Left renal cortex interstitium (tissue), 4 donors: Measurements from ENCODE around the gene MAPKAPK2. TPM values are rescaled to one million over a fixed set of nuclear protein-coding genes. Genes with fewer than 3 reads are reported as not detected.
"Not testable (repeated sequence)": the region's sequence is repeated elsewhere in the genome, so short reads cannot be mapped to it uniquely, and the experiment has no call there.

Experiments
- DNase-seq, 4 donors: peaks; one replicate each; pipeline ENCODE4 v3.0.0-alpha.2; 2013; ENCODE audit warnings: low read depth in 4 of 4, low spot score in 2 of 4, missing footprints in 1 of 4
- polyA plus RNA-seq, 4 donors: library from polyadenylated mRNA; unstranded; fragments of 120-200 nt; gene quantifications; one replicate each; pipeline ENCODE4 v1.2.1, GENCODE V29; 2013; ENCODE audit not compliant: insufficient read length in 4 of 4

MAPKAPK2 gene
- polyA plus RNA-seq, 4 donors, result 72.2 to 80.4 (median 76.6) TPM

DNA sequence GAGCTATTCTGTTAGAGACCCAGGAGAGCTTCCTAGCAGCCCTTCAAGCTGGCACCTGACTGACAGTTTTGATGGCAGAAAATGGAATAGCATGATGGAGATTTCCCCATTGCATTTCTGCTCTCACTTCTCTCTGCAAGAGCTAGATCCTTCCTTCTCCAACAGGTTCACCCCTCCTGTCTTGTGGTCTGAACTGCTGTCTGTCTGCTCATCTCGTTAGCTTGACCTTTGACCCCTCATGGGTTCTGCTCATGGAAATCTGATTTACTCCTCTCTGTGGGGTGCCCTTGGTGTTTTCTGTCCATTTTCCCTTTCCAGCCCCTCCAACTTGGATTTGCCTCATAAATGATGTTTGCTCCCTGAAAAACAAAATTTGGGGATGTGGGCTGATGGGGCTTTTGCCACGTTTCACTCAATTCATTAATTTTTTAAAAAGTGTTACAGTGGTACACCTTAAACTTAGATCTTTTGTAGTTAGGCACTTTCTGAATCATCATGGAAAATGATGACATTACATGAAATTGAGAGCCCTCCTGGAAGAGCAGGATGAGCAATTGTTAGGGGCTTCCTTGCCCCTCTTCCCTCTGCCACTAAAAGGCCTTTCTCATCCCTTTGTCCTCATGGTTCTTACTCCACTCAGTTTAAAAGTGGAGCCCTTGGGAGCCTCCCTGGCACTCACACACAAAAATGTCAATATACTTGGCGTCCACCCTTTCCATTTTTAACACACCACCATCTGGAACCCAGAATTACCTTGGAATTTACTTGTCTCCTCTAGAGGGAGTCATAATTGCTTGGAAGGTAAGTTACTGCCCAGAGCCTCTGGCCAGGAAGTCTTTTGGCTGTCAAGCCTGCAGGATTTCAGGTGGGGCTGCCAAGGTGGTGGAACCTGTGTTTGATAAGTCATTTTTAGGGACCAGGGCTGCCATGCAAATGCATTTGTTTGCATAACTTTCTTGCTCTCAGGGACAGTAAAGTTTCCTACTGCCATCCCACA lies 54.0 kb downstream of the MAPKAPK2 start:
- no peak for DNase-seq

DNA sequence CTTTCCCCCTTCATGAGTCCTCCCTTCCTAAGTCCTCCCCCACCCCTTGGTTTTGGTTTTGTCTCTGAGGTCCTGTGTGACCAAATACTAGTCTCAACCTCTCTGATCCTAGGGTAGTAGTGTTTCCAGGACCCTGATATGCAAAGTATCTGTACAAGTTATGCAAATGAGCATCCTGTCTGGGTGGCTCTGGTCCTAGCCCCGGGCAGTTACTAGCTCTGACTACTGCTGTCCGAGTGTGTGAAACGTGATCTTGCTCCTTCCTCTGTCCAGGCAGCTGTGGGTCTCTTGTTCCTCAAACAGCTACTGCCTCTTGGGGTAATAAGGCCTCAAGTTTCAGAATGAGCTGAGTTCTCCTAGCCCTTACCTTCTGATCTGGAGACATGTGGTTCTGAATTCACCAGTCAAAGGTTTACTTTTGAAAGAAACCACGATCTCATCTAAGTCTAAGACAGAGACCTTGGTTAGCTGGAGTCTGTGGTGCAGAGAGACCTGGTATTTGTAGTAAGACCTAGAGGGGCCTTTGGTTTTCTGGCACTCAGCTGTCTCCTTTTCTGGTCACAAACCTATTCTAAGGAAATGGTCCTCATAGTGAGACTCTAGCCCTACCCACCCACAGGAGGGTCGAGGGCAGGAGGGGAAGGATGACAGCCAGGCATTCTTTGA lies 54.8 kb downstream of the MAPKAPK2 start:
- DNase-seq, result no peak

DNA sequence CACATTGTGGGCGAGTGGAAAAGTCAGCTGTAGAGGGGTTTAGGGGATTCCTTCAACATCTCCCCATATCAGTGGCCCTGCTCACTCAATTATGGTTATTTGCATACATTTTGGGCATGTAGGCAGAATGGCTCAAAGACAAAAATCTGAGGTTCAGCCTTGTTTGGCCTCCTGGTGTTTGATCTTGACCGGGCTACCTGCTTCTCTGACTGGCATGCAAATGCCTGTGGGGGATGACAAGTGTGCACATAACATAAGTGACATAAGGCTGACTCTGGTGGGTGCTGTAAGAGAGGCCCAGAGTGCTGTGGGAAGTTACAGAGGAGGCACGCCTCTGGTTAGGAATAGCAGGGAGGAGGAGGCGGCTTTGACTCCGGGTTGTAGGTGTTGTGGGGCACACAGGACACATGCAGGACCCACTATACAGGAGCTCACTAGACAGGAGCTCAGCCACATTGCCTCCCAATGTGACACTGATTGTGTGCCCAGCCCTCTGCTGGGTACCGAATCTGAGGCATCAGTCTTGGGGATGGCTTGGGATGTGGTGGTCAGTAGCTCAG lies 56.5 kb downstream of the MAPKAPK2 start:
- DNase-seq, result no peak

DNA sequence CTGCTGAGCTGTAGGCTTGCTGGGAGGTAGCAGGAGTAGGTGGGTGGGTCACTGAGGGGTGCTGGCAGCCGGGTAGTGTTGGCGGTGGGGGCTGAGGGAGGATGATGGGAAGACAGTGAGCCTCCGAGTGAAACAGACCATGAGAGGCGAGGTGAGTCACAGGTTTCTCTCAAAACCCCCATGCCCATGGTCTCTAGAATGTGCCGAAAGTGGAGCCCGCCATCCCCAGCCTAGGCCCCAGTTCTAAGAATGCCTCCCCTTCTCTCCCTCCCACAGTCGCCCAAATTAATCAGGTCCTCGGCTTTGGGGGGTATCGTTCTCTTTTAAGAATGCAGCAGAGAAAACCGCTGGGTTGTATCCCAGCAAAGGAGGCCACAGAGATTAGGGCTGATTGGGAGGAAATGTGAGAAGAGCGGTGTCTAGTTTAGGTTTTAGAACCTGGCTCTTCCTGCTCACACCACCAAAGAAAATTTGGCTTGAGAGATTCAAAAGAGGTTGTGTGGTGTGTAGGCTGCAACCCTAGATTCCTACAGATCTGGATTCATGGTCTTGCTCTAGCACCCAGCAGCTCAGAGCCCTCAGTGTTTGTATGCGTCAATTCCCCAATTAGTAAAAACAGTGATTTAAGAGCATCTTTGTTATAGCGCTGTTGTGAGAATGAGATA lies 58.1 kb downstream of the MAPKAPK2 start:
- no peak for DNase-seq

DNA sequence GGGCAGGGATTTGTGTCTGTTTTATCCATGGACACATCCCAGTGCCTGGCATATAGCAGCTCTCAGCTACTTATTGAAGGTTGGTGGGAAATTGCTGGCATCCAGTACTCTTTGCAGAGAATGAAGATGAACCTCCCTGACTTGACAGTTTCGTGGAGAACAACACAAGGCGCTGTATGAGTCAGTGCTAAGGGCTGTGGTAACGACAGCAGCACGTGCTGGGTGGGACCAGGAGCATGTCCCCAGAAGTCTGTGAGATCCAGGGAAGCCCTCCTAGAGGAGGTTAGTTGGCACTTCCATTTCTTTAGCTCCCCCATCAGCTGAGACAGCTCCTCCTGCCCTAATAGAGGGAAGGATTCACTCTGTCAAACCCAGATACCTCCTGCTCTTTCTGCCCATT lies 60.0 kb downstream of the MAPKAPK2 start:
- DNase-seq, result no peak

DNA sequence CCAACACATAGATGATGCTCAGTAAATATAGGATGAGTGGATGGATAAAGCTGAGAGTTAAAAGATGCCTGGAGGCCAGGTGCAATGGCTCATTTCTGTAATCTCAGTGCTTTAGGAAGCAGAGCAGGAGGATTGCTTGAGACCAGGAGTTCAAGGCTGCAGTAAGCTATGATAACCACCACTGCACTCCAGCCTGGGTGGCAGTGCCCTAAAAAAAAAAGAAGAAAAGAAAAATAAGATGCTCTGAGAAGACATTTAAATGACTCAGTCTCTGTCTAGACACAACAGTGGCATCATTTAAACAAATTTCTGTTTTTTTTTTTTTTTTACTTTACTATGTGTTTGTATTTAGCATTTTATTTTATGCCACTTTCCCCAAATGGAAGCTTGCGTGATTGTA lies 60.6 kb downstream of the MAPKAPK2 start:
- no peak for DNase-seq

DNA sequence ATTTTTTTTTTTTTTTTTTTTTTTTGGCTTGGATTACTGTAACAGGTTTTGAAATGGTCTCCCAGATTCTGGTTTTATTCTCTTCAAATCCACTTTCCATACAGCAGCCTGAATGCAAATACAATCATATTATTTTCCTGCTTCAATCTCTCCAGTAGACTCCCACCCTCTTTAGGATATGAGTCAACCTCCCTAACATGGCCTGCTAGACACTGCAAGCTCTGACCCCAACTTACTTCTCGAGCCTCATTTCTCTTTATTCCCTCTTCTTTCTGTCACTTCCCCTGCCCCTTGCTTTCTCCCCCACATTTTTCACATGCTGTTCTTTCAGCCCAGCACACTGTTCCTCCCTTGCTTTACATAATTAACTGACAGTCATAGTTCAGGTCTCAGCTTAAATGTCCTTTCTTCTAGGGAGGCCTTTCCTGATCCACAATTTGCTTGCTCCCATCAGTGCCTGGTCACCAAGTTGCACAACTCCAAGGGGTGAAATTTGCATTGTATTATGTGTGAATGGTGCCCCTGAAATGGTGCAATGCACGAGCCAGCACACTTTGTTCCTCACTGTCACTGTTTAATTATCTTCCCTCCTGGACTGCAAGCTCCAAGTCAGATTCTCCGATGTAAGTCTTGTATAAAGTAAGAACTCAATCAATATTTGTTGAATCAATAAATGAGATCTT lies 63.8 kb downstream of the MAPKAPK2 start:
- DNase-seq, result no peak

DNA sequence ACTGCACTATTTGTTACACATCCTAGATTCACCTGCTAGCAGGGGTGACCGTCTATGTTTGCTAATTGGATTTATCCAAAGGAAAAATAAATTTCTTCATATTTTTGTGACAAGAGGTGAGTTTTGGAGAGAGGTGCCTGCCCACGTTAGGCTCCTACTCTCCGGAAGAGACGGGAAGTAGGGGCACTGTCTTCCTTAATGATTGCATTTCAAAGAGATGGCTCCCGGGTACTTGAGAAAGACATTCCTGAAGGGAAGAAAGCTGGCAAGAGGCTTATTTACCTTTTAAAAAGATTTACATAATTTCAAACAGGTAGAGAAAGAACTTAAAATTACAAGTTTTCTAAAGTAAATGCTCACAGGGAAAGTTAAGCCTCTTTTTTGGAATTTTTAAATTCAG lies 67.2 kb downstream of the MAPKAPK2 start:
- DNase-seq, result no peak

DNA sequence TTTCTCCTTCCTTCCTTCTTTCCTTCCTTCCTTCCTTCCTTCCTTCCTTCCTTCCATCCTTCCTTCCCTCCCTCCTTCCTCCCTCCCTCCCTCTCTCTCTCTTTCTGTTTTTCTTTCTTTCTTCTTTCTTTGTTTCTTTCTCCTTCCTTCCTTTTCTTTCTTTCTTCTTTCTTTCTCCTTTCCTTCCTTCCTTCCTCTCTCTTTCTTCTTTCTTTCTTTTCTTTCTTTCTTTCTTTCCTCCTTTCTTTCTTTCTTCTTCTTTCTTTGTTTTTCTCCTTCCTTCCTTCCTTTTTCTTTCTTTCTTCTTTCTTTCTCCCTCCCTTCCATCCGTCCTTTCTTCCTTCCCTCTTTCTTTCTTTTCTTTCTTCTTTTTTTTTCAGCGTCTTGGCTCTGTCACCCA lies 67.8 kb downstream of the MAPKAPK2 start:
- DNase-seq, result no peak

DNA sequence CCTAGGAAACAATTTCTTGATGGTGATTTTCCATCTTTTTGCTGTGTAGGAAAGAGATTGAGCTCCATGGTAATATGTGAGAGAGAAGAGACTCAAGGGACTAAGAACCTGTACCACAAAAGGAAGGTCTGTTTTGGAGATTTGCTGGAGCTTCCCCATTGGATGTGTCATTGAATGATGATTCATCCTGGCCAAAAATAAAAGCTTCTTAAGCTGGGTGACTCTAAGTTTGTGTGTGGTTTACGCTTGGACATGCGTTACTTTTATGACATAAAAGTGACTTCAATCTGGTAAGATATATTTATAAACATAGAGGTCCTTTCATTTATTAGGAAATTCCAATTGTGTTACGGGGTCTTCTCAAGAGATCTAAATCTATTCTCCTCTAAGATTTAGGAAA lies 68.4 kb downstream of the MAPKAPK2 start:
- no peak for DNase-seq

DNA sequence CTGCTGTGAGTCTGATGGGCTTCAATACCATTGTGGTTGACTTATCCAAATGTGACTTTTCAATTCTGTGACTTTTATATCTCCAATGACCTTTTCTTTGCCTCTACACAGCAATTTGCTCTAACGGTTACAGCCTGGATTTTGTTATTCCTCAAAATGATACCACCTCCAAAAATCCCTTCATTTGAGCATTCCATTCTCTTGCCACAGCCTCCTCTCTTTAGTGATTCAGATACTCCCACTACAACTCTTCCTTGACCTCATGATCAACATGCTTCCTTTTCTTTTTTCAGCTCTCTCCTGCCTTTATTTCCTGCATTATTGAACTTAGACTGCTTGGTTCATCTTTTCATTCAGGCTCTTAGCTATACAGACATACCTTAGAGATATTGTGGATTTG lies 69.3 kb downstream of the MAPKAPK2 start:
- no peak for DNase-seq

DNA sequence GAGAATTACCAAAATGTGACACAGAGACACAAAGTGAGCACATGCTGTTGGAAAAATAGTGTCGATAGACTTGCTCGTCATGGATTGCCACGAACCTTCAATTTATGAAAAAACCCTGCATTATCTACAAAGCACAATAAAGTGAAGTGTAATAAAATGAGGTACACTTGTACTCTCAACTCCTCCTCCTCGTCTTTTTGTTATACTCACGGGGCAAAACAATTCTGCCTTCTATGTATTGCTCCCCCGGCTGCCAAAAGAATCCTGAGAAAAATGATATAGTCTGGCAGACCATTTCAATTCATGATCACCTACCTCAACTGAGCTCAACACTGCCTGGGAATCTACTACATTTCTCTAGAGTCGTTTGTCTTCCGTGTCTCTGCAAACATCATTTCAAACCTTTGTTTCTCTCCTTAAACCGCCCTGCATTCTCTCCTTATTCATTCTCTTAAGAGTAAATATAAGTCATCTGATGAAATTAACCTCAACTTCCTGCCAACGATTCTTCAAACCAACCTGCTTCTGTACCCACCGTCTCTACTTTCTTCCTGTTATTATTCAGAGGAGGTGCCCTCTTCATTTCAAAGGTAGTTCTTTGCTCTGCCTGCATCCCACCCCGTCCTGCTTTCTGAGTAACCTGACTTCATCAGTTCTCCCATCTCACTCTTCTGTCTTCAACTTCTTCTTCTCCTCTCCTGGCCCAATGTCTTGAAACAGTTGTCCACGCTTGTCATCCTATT lies 73.0 kb downstream of the MAPKAPK2 start:
- DNase-seq, result no peak

DNA sequence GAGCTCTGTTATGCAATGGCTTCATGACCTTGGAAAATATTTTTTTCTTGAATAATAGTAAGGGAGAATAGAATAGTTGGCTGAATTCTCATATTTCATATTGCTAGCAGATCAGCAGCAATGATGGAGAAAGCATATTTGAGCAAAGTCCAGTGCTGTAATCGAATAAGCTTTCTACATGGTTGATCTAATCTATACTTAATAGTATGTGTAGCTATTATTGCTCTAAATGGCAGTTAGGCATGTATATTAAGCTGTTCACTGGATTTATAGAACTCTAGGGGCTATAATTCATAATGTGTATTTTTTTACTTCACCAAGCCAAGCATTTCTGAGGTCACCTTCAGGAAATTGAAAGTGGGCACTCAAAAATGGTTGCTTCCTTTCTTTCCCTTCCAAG lies 75.9 kb downstream of the MAPKAPK2 start:
- DNase-seq, result no peak

DNA sequence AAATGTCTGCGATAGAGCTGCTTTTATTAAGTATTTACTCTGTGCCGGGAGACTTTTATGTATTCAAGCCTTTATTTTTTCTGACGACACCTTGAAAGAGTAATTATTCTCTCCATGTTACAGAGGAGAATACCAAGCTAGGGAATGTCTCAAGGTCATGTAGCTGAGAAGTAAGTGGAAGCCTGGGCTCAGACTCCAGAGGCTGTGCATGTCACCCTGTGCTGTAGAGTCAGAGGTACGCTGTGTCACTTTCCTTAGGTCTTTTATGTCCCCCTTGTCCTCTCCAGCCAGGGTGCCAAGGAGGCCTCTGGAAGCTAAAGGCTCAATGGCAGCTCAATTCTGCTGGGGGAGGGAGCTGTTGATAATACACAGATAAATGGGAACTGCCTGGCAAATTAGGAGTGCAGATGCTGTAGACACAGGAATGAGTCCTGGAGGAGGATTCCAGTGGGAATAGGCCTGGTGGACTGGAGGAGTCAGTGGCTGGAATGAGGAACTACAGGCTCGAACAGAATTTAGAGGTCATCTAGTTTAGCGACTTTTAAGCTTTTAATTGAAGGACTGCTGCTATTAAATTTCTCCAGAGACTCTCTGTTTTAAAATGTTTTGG lies 76.6 kb downstream of the MAPKAPK2 start:
- DNase-seq, result no peak

DNA sequence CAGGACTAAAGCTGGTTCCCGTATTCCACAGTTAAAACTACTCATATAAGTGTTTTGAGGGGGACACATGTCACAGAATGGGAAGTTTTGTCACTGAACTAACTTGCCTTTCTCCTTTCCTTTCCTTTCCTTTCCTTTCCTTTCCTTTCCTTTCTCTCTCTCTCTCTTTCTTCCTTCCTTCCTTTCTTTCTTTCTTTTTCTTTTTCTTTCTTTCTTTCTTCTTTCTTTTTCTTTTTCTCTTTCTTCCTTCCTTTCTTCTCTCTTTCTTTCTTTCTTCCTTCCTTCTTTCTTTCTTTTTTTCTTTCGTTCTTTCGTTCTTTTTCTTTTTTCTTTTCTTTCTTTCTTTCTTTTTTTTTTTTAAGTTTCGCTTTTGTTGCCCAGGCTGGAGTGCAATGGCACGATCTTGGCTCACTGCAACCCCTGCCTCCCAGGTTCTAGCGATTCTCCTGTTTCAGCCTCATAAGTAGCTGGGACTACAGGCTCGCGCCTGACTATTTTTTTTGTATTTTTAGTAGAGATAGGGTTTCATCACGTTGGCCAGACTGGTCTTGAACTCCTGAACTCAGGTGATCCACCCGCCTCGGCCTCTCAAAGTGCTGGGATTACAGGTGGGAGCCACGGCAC lies 78.1 kb downstream of the MAPKAPK2 start:
- DNase-seq, result not testable (repeated sequence)

DNA sequence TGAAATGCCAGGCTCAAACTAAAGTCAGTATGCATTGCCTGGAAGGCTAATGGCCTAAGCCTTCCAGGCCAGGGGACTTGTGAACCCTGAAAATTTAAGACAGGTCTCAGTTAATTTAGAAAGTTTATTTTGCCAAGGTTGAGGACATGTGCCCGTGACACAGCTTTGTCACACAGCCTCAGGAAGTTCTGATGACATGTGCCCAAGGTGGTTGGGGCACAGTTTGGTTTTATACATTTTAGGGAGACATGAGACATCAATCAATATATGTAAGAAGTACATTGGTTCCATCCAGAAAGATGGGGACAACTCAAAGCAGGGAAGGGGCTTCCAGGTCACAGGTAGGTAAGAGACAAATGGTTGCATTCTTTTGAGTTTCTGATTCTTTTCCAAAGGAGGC lies 81.1 kb downstream of the MAPKAPK2 start:
- DNase-seq, result not testable (repeated sequence)

DNA sequence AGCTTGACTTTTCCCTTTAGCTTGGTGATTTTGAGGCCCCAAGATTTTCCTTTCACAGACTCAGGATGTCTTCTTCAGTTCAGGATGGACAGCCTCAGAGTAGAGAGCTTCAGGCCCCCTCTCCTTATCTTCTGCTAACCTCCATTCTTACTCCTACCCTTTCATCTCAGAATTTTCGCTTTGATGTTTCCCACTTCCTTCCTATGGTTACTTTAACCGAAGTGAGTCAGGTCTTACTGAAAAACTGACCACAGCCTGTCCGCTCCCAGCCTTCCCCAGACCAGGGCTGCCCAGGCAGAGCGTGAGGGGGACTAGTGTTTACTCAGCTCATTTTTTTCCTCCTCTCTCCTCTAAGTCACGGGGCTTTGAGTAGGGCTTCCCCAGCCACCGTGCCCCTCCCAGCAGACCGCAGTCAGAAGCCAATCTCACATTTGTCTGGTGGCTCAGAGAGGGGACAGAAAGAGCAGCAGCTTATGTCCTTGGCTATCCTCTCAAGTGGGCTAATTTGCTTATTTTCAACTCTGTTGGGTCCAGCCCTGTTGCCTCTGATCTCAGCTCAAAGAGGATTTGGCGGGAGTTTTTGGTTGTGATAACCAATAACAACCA lies 81.6 kb downstream of the MAPKAPK2 start:
- DNase-seq, result no peak

DNA sequence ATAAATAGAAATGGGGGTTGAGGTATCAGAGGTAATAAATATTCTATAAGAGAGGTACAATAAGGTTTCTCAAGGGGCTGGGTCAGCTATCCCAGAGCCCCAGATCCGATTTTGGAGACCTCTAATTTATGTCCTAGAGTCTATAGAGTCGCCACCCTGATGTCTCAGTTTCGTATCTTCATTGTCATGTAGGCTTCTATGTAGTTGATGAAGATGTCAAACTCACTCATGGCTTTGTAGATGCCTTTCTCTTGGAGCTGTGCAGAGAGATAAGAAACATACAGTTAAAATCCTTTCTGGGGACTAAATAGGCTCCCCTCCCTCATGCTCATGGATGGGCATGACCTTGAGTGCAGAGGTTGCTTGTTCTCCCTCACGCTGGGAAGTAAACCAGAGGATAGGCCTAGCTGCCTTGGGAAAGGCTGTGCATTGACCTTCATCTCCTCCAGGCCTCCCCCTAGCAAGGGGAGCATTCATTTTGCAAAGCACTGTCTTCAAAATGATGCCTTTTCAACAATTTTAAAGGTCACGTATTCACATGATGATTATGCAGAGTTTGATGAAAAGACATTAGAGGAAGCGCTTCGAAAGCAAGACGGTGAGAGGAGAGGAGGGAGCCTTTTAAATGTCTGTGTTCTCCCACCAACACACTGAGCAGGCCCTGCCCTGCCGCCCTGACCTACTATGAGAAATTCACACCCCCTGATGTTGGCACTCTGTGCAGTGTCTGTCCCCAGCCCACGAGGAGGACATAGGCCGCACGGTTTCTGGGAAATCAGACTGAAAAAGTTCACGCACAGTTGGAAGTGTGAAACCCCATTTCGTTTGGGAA lies 84.0 kb downstream of the MAPKAPK2 start:
- no peak for DNase-seq
